Hepatocyte (in vitro differentiated cells): ENCODE data around the gene KCNQ4. TPM values are rescaled to one million over a fixed set of nuclear protein-coding genes. Genes with fewer than 3 reads are reported as not detected.

Experiments
- DNase-seq: peaks from one replicate; pipeline ENCODE4 v3.0.0-alpha.2; 2016; ENCODE audit warnings: low spot score
- H2AFZ ChIP-seq: fragments of 200-600 bp; sonication (generic); 2 replicates; pipeline ENCODE4 v1.6.0; 2016; ENCODE audit warnings: antibody characterized with exemption, mild to moderate bottlenecking
- H3K27ac ChIP-seq: fragments of 200-600 bp; sonication (generic); 2 replicates; pipeline ENCODE4 v1.5.1; 2016; ENCODE audit warnings: mild to moderate bottlenecking
- H3K27me3 ChIP-seq: fragments of 200-600 bp; sonication (generic); 2 replicates; pipeline ENCODE4 v1.6.1; 2016
- H3K36me3 ChIP-seq: fragments of 200-600 bp; sonication (generic); replicated peaks from 2 replicates; pipeline ENCODE4 v1.5.1; 2016; ENCODE audit warnings: low read depth; ENCODE audit not compliant: insufficient read depth
- H3K4me1 ChIP-seq: fragments of 200-600 bp; sonication (generic); 2 replicates; pipeline ENCODE4 v1.5.1; 2016; ENCODE audit warnings: mild to moderate bottlenecking, moderate library complexity; ENCODE audit not compliant: insufficient read depth
- H3K4me2 ChIP-seq: fragments of 200-600 bp; sonication (generic); 2 replicates; pipeline ENCODE4 v1.6.0; 2016
- H3K4me3 ChIP-seq: fragments of 200-600 bp; sonication (generic); 2 replicates; pipeline ENCODE4 v1.5.1; 2016; ENCODE audit warnings: mild to moderate bottlenecking
- H3K79me2 ChIP-seq: fragments of 200-600 bp; sonication (generic); 2 replicates; pipeline ENCODE4 v1.6.0; 2017; ENCODE audit warnings: mild to moderate bottlenecking
- H3K9me2 ChIP-seq: fragments of 200-600 bp; sonication (generic); replicated peaks from 2 replicates; pipeline ENCODE4 v1.6.0; 2017; ENCODE audit warnings: mild to moderate bottlenecking; ENCODE audit not compliant: insufficient read depth
- H3K9me3 ChIP-seq: fragments of 200-600 bp; sonication (generic); 2 replicates; pipeline ENCODE4 v1.5.1; 2016; ENCODE audit warnings: low read depth, mild to moderate bottlenecking
- H4K20me1 ChIP-seq: fragments of 200-600 bp; sonication (generic); 2 replicates; pipeline ENCODE4 v1.6.0; 2016; ENCODE audit warnings: mild to moderate bottlenecking; ENCODE audit not compliant: insufficient read depth, poor library complexity, severe bottlenecking
- EZH2 ChIP-seq: fragments of 200-600 bp; sonication (generic); IDR thresholded peaks from 2 replicates; pipeline ENCODE4 v1.6.1; 2016; ENCODE audit warnings: antibody characterized with exemption, mild to moderate bottlenecking, borderline replicate concordance
- EZH2phosphoT487 ChIP-seq: fragments of 200-600 bp; sonication (generic); IDR thresholded peaks from one replicate; pipeline ENCODE4 v1.6.1; 2018; ENCODE audit warnings: antibody characterized with exemption, mild to moderate bottlenecking, low read depth, moderate library complexity; ENCODE audit not compliant: unreplicated experiment, severe bottlenecking
- WGBS: methylation state at CpG from one replicate; pipeline ENCODE4 v1.1.6; 2016; ENCODE audit warnings: low lambda C conversion rate; ENCODE audit errors: missing lambda C conversion rate; 5-methylcytosine and 5-hydroxymethylcytosine counted together
- polyA plus RNA-seq: library from polyadenylated mRNA; unstranded; fragments of >200 nt; fragmentation: Nextera tagmentation; extraction: Ambion mirVana; gene quantifications from 2 replicates; pipeline ENCODE4 v1.2.1, GENCODE V29; 2016
- total RNA-seq: library from RNA; depleted of rRNA; stranded (reverse); fragments of >200 nt; gene quantifications from 2 replicates; pipeline ENCODE4 v1.2.3, GENCODE V29; 2014
- TF ChIP-seq, protein P1 (sequence below): fragments of 200-600 bp; sonication (generic); IDR thresholded peaks from 2 replicates; pipeline ENCODE4 v1.5.1; 2016; ENCODE audit warnings: antibody characterized with exemption, mild to moderate bottlenecking; ENCODE audit not compliant: poor library complexity

Gene KCNQ4
- total and polyA plus RNA-seq, 2 experiments from 2014 or later = not detected

- Histone ChIP-seq H3K27me3 (no peaks in the 10 kb centered on the region), H3K27ac (no peak overlapping the region), H3K4me2 (no peak overlapping the region), H3K79me2 (no peaks in the 10 kb centered on the region), H3K4me1 (peaks cover 12% of the 10 kb centered on the region), H3K4me3 (no peak overlapping the region), H3K36me3 (no peaks in the 10 kb centered on the region), H2AFZ (no peak overlapping the region), H4K20me1 (no peaks in the 10 kb centered on the region), H3K9me2 (no peaks in the 10 kb centered on the region), H3K9me3 (no peaks in the 10 kb centered on the region)
- WGBS = 77% methylated on average over 3 of the region's 3 CpGs
- DNase-seq = no peak
- no peak for TF ChIP-seq EZH2
Observed at GRCh38 chr1:40797668-40798010, 14.1 kb downstream of the KCNQ4 start.

- no peaks in the 10 kb centered on the region for H3K79me2 ChIP-seq
- no peak overlapping the region for H2AFZ ChIP-seq
- no peaks in the 10 kb centered on the region for H3K9me3 ChIP-seq
- no peak for DNase-seq
- H3K4me3 ChIP-seq = no peak overlapping the region
- H3K27ac ChIP-seq = no peak overlapping the region
- H3K9me2 ChIP-seq = no peaks in the 10 kb centered on the region
- no peak for TF ChIP-seq EZH2phosphoT487
- TF ChIP-seq EZH2 = no peak
- TF ChIP-seq, protein P1, sequence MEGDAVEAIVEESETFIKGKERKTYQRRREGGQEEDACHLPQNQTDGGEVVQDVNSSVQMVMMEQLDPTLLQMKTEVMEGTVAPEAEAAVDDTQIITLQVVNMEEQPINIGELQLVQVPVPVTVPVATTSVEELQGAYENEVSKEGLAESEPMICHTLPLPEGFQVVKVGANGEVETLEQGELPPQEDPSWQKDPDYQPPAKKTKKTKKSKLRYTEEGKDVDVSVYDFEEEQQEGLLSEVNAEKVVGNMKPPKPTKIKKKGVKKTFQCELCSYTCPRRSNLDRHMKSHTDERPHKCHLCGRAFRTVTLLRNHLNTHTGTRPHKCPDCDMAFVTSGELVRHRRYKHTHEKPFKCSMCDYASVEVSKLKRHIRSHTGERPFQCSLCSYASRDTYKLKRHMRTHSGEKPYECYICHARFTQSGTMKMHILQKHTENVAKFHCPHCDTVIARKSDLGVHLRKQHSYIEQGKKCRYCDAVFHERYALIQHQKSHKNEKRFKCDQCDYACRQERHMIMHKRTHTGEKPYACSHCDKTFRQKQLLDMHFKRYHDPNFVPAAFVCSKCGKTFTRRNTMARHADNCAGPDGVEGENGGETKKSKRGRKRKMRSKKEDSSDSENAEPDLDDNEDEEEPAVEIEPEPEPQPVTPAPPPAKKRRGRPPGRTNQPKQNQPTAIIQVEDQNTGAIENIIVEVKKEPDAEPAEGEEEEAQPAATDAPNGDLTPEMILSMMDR = no peak
- WGBS = 88% methylated on average over 8 of the region's 8 CpGs
- no peak overlapping the region for H3K4me2 ChIP-seq
- peaks cover 12% of the 10 kb centered on the region for H3K4me1 ChIP-seq
- H3K36me3 ChIP-seq = no peaks in the 10 kb centered on the region
- H4K20me1 ChIP-seq = no peaks in the 10 kb centered on the region
- no peaks in the 10 kb centered on the region for H3K27me3 ChIP-seq
Observed at GRCh38 chr1:40798366-40799281, 15.0 kb downstream of the KCNQ4 start.

DNA sequence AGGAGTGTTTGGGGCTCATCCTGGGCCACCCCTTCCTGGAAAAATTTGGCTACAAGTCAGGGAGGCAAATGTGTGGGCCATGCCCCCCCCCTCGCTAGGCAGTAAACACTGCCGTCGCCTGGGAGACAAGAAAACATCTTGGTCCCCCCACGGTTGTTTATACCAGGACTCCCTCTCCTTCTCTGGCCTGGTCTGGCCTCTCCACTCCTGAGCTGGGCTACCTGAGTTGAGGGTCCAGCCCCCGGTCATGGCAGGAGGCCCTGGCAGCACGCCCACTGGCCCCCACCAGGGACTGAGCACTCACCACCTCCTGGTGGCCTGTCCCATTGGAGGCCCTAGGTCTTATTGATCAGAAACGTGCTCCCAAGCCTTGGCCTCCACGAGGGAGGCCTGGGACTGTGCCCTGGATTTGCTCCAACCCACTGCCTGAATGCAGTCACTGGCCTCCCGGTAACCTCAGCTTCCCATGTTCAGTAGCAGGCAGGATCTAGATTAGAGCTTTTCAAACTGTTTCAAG lies 15.8 kb downstream of the KCNQ4 start:
- Histone ChIP-seq H3K9me3 (no peaks in the 10 kb centered on the region), H3K79me2 (no peaks in the 10 kb centered on the region), H3K27ac (no peak overlapping the region), H3K36me3 (no peaks in the 10 kb centered on the region), H3K4me2 (no peak overlapping the region), H2AFZ (no peak overlapping the region), H3K4me1 (peaks cover 12% of the 10 kb centered on the region), H3K9me2 (no peaks in the 10 kb centered on the region), H3K4me3 (no peak overlapping the region), H4K20me1 (no peaks in the 10 kb centered on the region), H3K27me3 (no peaks in the 10 kb centered on the region)
- WGBS = 77% methylated on average over 9 of the region's 9 CpGs
- DNase-seq = no peak
- TF ChIP-seq EZH2phosphoT487 = no peak
- no peak for TF ChIP-seq EZH2
- TF ChIP-seq, protein P1 = no peak

- TF ChIP-seq EZH2 (no peak), EZH2phosphoT487 (no peak)
- TF ChIP-seq, protein P1 = no peak
- 69% methylated on average over 2 of the region's 3 CpGs for WGBS
- no peaks in the 10 kb centered on the region for H3K9me3 ChIP-seq
- H3K27ac ChIP-seq = no peak overlapping the region
- H2AFZ ChIP-seq = peak overlapping the region; percentile 72
- H3K4me3 ChIP-seq = peak overlapping the region; percentile 31
- no peaks in the 10 kb centered on the region for H3K36me3 ChIP-seq
- no peaks in the 10 kb centered on the region for H3K9me2 ChIP-seq
- peaks cover 12% of the 10 kb centered on the region for H3K4me1 ChIP-seq
- peak overlapping the region; percentile 91 for H3K4me2 ChIP-seq
- no peaks in the 10 kb centered on the region for H4K20me1 ChIP-seq
- no peak for DNase-seq
- no peaks in the 10 kb centered on the region for H3K79me2 ChIP-seq
- H3K27me3 ChIP-seq = no peaks in the 10 kb centered on the region
Observed at GRCh38 chr1:40801742-40802077, 18.1 kb downstream of the KCNQ4 start.
